H1 (cell line): ENCODE measurements around the gene TXNIP. TPM values are rescaled to one million over a fixed set of nuclear protein-coding genes. Genes with fewer than 3 reads are reported as not detected.

Experiments used
- CBX8 ChIP-seq: fragments of 300-800, 300-1000 bp; sonication (generic); IDR thresholded peaks from 2 replicates; pipeline ENCODE4 v1.7.1; 2016; ENCODE audit warnings: low read depth, low read length, borderline replicate concordance
- SIX5 ChIP-seq: IDR thresholded peaks from 2 replicates; pipeline ENCODE4 v1.6.1; 2011; ENCODE audit warnings: mild to moderate bottlenecking, low read depth, low read length
- SUZ12 ChIP-seq: fragments of 200-600 bp; sonication (generic); IDR thresholded peaks from 2 replicates; pipeline ENCODE4 v1.6.1; 2012; ENCODE audit warnings: mild to moderate bottlenecking, inconsistent platforms, low read length, moderate library complexity, mixed read lengths
- TCF12 ChIP-seq: IDR thresholded peaks from 2 replicates; pipeline ENCODE4 v1.6.1; 2011; ENCODE audit warnings: low read depth, mild to moderate bottlenecking, low read length
- polyA plus RNA-seq, 7 experiments: library from polyadenylated mRNA; depleted of rRNA in 3 of 7; stranded (reverse) in 5 of 7; unstranded in 2 of 7; fragments of >200 nt in 5 of 7; fragments of 200-250 nt in 2 of 7; gene quantifications; 1 replicate in 5 of 7; 2 replicates in 1 of 7; 4 replicates in 1 of 7; pipeline versions ENCODE4 v1.2.1 to v1.2.3, GENCODE V29; 2011 to 2013; ENCODE audit warnings: missing spikeins in 2 of 7, mixed read lengths in 2 of 7
- total RNA-seq: library from RNA; stranded (reverse); fragmentation: NEBNext Ultra II Directional; extraction: Animal tissue kit (Norgen Biotek cat#: 25700); gene quantifications from 2 replicates; pipeline ENCODE4 v1.2.1, GENCODE V29; 2021
- TF ChIP-seq, protein P1 (sequence below): fragments of 300-600 bp; sonication (generic); IDR thresholded peaks from 2 replicates; pipeline ENCODE4 v1.7.1; 2012; ENCODE audit warnings: low read length, moderate library complexity, mild to moderate bottlenecking, inconsistent platforms; ENCODE audit not compliant: insufficient replicate concordance

TXNIP gene
- total and polyA plus RNA-seq, 2 of the 8 experiments (the other 6 are each of a cell fraction or from before 2014, with no cell fraction given), result 12.3 to 56.8 TPM

- TF ChIP-seq, protein P1, sequence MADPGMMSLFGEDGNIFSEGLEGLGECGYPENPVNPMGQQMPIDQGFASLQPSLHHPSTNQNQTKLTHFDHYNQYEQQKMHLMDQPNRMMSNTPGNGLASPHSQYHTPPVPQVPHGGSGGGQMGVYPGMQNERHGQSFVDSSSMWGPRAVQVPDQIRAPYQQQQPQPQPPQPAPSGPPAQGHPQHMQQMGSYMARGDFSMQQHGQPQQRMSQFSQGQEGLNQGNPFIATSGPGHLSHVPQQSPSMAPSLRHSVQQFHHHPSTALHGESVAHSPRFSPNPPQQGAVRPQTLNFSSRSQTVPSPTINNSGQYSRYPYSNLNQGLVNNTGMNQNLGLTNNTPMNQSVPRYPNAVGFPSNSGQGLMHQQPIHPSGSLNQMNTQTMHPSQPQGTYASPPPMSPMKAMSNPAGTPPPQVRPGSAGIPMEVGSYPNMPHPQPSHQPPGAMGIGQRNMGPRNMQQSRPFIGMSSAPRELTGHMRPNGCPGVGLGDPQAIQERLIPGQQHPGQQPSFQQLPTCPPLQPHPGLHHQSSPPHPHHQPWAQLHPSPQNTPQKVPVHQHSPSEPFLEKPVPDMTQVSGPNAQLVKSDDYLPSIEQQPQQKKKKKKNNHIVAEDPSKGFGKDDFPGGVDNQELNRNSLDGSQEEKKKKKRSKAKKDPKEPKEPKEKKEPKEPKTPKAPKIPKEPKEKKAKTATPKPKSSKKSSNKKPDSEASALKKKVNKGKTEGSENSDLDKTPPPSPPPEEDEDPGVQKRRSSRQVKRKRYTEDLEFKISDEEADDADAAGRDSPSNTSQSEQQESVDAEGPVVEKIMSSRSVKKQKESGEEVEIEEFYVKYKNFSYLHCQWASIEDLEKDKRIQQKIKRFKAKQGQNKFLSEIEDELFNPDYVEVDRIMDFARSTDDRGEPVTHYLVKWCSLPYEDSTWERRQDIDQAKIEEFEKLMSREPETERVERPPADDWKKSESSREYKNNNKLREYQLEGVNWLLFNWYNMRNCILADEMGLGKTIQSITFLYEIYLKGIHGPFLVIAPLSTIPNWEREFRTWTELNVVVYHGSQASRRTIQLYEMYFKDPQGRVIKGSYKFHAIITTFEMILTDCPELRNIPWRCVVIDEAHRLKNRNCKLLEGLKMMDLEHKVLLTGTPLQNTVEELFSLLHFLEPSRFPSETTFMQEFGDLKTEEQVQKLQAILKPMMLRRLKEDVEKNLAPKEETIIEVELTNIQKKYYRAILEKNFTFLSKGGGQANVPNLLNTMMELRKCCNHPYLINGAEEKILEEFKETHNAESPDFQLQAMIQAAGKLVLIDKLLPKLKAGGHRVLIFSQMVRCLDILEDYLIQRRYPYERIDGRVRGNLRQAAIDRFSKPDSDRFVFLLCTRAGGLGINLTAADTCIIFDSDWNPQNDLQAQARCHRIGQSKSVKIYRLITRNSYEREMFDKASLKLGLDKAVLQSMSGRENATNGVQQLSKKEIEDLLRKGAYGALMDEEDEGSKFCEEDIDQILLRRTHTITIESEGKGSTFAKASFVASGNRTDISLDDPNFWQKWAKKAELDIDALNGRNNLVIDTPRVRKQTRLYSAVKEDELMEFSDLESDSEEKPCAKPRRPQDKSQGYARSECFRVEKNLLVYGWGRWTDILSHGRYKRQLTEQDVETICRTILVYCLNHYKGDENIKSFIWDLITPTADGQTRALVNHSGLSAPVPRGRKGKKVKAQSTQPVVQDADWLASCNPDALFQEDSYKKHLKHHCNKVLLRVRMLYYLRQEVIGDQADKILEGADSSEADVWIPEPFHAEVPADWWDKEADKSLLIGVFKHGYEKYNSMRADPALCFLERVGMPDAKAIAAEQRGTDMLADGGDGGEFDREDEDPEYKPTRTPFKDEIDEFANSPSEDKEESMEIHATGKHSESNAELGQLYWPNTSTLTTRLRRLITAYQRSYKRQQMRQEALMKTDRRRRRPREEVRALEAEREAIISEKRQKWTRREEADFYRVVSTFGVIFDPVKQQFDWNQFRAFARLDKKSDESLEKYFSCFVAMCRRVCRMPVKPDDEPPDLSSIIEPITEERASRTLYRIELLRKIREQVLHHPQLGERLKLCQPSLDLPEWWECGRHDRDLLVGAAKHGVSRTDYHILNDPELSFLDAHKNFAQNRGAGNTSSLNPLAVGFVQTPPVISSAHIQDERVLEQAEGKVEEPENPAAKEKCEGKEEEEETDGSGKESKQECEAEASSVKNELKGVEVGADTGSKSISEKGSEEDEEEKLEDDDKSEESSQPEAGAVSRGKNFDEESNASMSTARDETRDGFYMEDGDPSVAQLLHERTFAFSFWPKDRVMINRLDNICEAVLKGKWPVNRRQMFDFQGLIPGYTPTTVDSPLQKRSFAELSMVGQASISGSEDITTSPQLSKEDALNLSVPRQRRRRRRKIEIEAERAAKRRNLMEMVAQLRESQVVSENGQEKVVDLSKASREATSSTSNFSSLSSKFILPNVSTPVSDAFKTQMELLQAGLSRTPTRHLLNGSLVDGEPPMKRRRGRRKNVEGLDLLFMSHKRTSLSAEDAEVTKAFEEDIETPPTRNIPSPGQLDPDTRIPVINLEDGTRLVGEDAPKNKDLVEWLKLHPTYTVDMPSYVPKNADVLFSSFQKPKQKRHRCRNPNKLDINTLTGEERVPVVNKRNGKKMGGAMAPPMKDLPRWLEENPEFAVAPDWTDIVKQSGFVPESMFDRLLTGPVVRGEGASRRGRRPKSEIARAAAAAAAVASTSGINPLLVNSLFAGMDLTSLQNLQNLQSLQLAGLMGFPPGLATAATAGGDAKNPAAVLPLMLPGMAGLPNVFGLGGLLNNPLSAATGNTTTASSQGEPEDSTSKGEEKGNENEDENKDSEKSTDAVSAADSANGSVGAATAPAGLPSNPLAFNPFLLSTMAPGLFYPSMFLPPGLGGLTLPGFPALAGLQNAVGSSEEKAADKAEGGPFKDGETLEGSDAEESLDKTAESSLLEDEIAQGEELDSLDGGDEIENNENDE, result no peak
- TF ChIP-seq SIX5 (no peak), SUZ12 (no peak), TCF12 (no peak), CBX8 (no peak)
- TF ChIP-seq, all 59 proteins: peak for 0
Observed at GRCh38 chr1:145985129-145985501, 11.3 kb downstream of the TXNIP start (continued).
